Transverse colon (tissue), 4 donors: ENCODE results near the gene EIF6. TPM values are rescaled to one million over a fixed set of nuclear protein-coding genes. Genes with fewer than 3 reads are reported as not detected.

Experiments
- DNase-seq: peaks from one replicate; pipeline ENCODE4 v3.0.0-alpha.2; 2019
- H3K27ac ChIP-seq, 4 donors: fragments of 200-600 bp; sonication (generic); 2 replicates each; pipeline ENCODE4 v1.5.1; 2016 to 2018; ENCODE audit warnings: inconsistent platforms in 4 of 4
- H3K27me3 ChIP-seq: fragments of 200-600 bp; sonication (generic); 2 replicates; pipeline ENCODE4 v1.5.1; 2017; ENCODE audit warnings: inconsistent platforms
- H3K36me3 ChIP-seq, 4 donors: fragments of 200-600 bp; sonication (generic); 2 replicates each; pipeline ENCODE4 v1.5.1; 2017 to 2019; ENCODE audit warnings: inconsistent platforms in 4 of 4
- H3K4me1 ChIP-seq, 4 donors: fragments of 200-600 bp; sonication (generic); 2 replicates each; pipeline ENCODE4 v1.5.1; 2017 to 2020; ENCODE audit warnings: inconsistent platforms in 4 of 4
- H3K4me3 ChIP-seq, 4 donors: fragments of 200-600 bp; sonication (generic); 1 replicate in 1 of 4; 2 replicates in 3 of 4; pipeline versions ENCODE4 v1.5.1 to v1.6.1; 2017 to 2019; ENCODE audit warnings: inconsistent platforms in 4 of 4
- H3K9me3 ChIP-seq, 2 donors: fragments of 200-600 bp; sonication (generic); 2 replicates each; pipeline ENCODE4 v1.5.1; 2017 to 2019; ENCODE audit warnings: inconsistent platforms in 2 of 2
- CTCF ChIP-seq, 5 experiments: fragments of 200-600 bp in 3 of 5; fragments of 450-650 bp in 2 of 5; sonication (generic) in 3 of 5; IDR thresholded peaks; 1 replicate in 2 of 5; 2 replicates in 3 of 5; pipeline ENCODE4 v1.5.1; 2016 to 2017; ENCODE audit warnings: antibody characterized with exemption in 5 of 5, inconsistent platforms in 3 of 5, mild to moderate bottlenecking in 2 of 5, moderate library complexity in 1 of 5
- EP300 ChIP-seq: sonication (generic); formaldehyde crosslinking; IDR thresholded peaks from one replicate; pipeline ENCODE4 v1.6.1; 2017; ENCODE audit warnings: antibody characterized with exemption, low read depth
- POLR2A ChIP-seq: fragments of 450-650 bp; IDR thresholded peaks from one replicate; pipeline ENCODE4 v1.6.1; 2016; ENCODE audit warnings: antibody characterized with exemption, mild to moderate bottlenecking, moderate library complexity
- POLR2AphosphoS5 ChIP-seq, 3 donors: sonication (generic); formaldehyde crosslinking; IDR thresholded peaks; one replicate each; pipeline ENCODE4 v1.6.1; 2016; ENCODE audit warnings: antibody characterized with exemption in 3 of 3
- WGBS, 2 donors: methylation state at CpG; one replicate each; pipeline ENCODE4 v1.1.5; 2018; ENCODE audit warnings: low coverage in 1 of 2; 5-methylcytosine and 5-hydroxymethylcytosine counted together
- in situ Hi-C, 4 donors: fragments of 200-750 bp; cut with MboI; loops; one replicate each; pipeline versions ENCODE4 v1.15.0 to v1.15.1; 2017; ENCODE audit warnings: low sequenced_read_pairs in 3 of 4, low pct_ligation_motif_present in 1 of 4, low pct_unique_long_range_greater_than_20kb in 1 of 4
- intact Hi-C: fragments of 100-400 bp; cut with DNase I; formaldehyde crosslinking; loops from one replicate; pipeline ENCODE4 v1.15.1; 2023; ENCODE audit warnings: low total_unique reads
- total RNA-seq, 4 donors: library from RNA; depleted of rRNA; stranded (reverse); fragments of >200 nt; gene quantifications; one replicate each; pipeline ENCODE4 v1.1.0, GENCODE V29; 2016

EIF6 gene
- total RNA-seq, 4 donors from 2014 or later: 54.9 to 168 (median 100) TPM

GRCh38 chr20:35240811-35241293 is 43.7 kb downstream of the EIF6 start:
- Histone ChIP-seq H3K27ac (no peak overlapping the region), H3K4me3 (no peak overlapping the region), H3K9me3 (no peaks in the 10 kb centered on the region), H3K36me3 (no peaks in the 10 kb centered on the region), H3K4me1 (no peaks in the 10 kb centered on the region), H3K27me3 (no peaks in the 10 kb centered on the region)
- TF ChIP-seq POLR2AphosphoS5 (IDR thresholded peaks at IDR 0.05) (no peak), CTCF (IDR thresholded peaks at IDR 0.05) (no peak), POLR2A (no peak), EP300 (no peak)
- WGBS, 2 donors: 63 to 83% methylated on average over 2 of the region's 2 CpGs
- in situ Hi-C loops (no loop called here), intact Hi-C loops (no loop called here)
- no peak for DNase-seq

GRCh38 chr20:35240083-35240810 is 44.3 kb downstream of the EIF6 start:
- intact Hi-C loops: no loop called here
- 83 to 84% methylated on average over 2 to 5 of the region's 5 CpGs for WGBS, 2 donors
- in situ Hi-C loops: no loop called here
- DNase-seq: no peak
- H3K4me3 ChIP-seq: no peak overlapping the region
- TF ChIP-seq POLR2AphosphoS5 (IDR thresholded peaks at IDR 0.05) (no peak), CTCF (IDR thresholded peaks at IDR 0.05) (no peak)
- H3K27me3 ChIP-seq: no peaks in the 10 kb centered on the region
- no peaks in the 10 kb centered on the region for H3K9me3 ChIP-seq
- no peaks in the 10 kb centered on the region for H3K36me3 ChIP-seq
- H3K4me1 ChIP-seq: no peaks in the 10 kb centered on the region
- no peak overlapping the region for H3K27ac ChIP-seq

GRCh38 chr20:35238735-35239134 is 45.8 kb downstream of the EIF6 start:
- Histone ChIP-seq H3K36me3 (no peaks in the 10 kb centered on the region), H3K27ac (no peak overlapping the region), H3K4me3 (no peak overlapping the region), H3K27me3 (no peaks in the 10 kb centered on the region), H3K4me1 (no peaks in the 10 kb centered on the region), H3K9me3 (no peaks in the 10 kb centered on the region)
- WGBS, 2 donors: 65 to 89% methylated on average over 4 to 5 of the region's 5 CpGs
- intact Hi-C loops: no loop called here
- no peak for TF ChIP-seq EP300
- TF ChIP-seq POLR2A: no peak
- TF ChIP-seq POLR2AphosphoS5 (IDR thresholded peaks at IDR 0.05): no peak
- TF ChIP-seq CTCF (IDR thresholded peaks at IDR 0.05): no peak
- DNase-seq: no peak
- in situ Hi-C loops: no loop called here

- Histone ChIP-seq H3K9me3 (no peaks in the 10 kb centered on the region), H3K36me3 (no peaks in the 10 kb centered on the region), H3K4me1 (no peaks in the 10 kb centered on the region), H3K4me3 (no peak overlapping the region), H3K27ac (no peak overlapping the region), H3K27me3 (no peaks in the 10 kb centered on the region)
- intact Hi-C loops: no loop called here
- DNase-seq: no peak
- WGBS, 2 donors: 82 to 93% methylated on average over 4 of the region's 4 CpGs
- no peak for TF ChIP-seq POLR2AphosphoS5 (IDR thresholded peaks at IDR 0.05)
- in situ Hi-C loops: no loop called here
Measured at GRCh38 chr20:35238170-35238569, 46.4 kb downstream of the EIF6 start.

- H3K27ac ChIP-seq: no peak overlapping the region
- no peak overlapping the region for H3K4me3 ChIP-seq
- DNase-seq: no peak
- in situ Hi-C loops (no loop called here), intact Hi-C loops (no loop called here)
- TF ChIP-seq POLR2A: no peak
- H3K4me1 ChIP-seq: no peaks in the 10 kb centered on the region
- no peaks in the 10 kb centered on the region for H3K9me3 ChIP-seq
- no peaks in the 10 kb centered on the region for H3K27me3 ChIP-seq
- no peaks in the 10 kb centered on the region for H3K36me3 ChIP-seq
Measured at GRCh38 chr20:35237486-35237885, 47.1 kb downstream of the EIF6 start.
